ENCODE results near the gene STK32C. TPM values are rescaled to one million over a fixed set of nuclear protein-coding genes. Genes with fewer than 3 reads are reported as not detected.

Gene STK32C
- total RNA-seq, 3 donors from 2014 or later = 5.6 to 12.8 (median 11.7) TPM

DNA sequence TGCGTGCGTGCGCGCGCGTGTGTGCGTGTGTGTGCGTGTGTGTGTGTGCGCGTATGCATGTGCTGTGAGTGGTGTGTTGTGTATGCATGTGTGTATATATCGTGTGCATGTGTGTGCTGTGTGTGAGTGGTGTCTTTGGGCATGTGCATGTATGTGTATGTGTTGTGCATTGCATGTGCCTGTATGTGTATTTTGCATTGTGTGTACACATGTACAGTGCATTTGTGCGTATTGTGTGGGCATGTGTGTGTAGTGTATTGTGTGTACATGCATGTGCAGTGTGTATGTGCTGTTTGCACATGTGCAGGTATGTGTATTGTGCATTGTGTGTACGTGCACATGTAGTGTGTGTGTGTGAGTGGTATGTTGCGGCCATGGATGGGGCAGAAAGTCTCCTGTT lies 127.0 kb downstream of the STK32C start:
- no peak for TF ChIP-seq POLR2AphosphoS5 (IDR thresholded peaks at IDR 0.05)
- TF ChIP-seq, protein P1, sequence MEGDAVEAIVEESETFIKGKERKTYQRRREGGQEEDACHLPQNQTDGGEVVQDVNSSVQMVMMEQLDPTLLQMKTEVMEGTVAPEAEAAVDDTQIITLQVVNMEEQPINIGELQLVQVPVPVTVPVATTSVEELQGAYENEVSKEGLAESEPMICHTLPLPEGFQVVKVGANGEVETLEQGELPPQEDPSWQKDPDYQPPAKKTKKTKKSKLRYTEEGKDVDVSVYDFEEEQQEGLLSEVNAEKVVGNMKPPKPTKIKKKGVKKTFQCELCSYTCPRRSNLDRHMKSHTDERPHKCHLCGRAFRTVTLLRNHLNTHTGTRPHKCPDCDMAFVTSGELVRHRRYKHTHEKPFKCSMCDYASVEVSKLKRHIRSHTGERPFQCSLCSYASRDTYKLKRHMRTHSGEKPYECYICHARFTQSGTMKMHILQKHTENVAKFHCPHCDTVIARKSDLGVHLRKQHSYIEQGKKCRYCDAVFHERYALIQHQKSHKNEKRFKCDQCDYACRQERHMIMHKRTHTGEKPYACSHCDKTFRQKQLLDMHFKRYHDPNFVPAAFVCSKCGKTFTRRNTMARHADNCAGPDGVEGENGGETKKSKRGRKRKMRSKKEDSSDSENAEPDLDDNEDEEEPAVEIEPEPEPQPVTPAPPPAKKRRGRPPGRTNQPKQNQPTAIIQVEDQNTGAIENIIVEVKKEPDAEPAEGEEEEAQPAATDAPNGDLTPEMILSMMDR (IDR thresholded peaks at IDR 0.05) = no peak
- TF ChIP-seq POLR2A (IDR thresholded peaks at IDR 0.05) = no peak
- Histone ChIP-seq H3K36me3 (no peaks in the 10 kb centered on the region), H3K27ac (no peak overlapping the region), H3K9me3 (no peaks in the 10 kb centered on the region), H3K4me1 (peaks cover 0 to 2% of the 10 kb centered on the region in 2 donors), H3K27me3 (peaks cover 3 to 15% of the 10 kb centered on the region in 2 donors), H3K4me3 (no peak overlapping the region)
- no peak for DNase-seq (ENCODE audit: low spot score in 2 of 2)
- intact Hi-C loops (cut with DNase I; ENCODE audit: low total_unique reads) = no loop called here

DNA sequence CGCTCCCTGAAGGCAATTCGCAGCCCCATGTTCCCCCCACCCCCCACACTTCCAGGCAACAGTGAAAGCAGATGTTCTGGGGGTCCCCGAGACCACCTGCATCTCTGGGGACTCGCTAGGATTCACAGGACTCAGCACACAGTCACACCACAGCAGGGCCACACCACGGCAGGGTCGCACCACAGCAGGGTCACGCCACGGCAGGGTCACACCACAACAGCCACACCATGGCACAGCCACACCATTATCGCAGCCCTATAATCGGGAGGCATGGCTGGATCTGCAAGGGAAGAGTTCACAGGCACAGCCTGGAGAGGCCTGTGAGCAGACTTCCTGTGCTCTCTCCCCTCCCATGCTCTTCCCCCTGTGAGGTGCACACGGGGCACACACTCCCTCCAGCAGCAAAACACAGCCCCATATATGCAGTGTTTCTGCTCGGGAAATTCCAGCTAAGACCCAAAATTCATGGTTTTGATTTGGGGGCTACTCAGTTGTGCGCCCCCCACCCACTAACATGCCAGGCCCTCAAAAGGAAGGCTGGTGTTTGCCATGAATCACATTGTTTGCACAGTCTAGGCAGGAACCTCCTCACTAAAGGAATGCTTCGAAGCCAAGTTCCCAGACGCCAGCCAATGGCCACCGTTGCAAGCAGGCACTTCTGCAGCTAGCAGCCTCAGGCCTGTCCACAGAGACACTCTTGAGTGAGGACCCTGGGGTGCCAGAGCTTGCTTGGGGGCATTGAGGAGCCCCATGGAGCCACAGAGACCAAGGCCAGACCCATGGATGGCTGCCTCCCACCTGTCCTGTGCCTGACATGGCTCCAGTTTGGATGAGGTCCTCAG lies 128.0 kb downstream of the STK32C start:
- TF ChIP-seq, protein P1 (IDR thresholded peaks at IDR 0.05) = no peak
- Histone ChIP-seq H3K4me3 (no peak overlapping the region), H3K9me3 (no peaks in the 10 kb centered on the region), H3K36me3 (no peaks in the 10 kb centered on the region), H3K27me3 (peaks cover 0 to 5% of the 10 kb centered on the region in 2 donors), H3K4me1 (no peaks in the 10 kb centered on the region), H3K27ac (no peak overlapping the region)
- intact Hi-C loops (cut with DNase I; ENCODE audit: low total_unique reads) = no loop called here
- DNase-seq (ENCODE audit: low spot score in 2 of 2) = no peak

DNA sequence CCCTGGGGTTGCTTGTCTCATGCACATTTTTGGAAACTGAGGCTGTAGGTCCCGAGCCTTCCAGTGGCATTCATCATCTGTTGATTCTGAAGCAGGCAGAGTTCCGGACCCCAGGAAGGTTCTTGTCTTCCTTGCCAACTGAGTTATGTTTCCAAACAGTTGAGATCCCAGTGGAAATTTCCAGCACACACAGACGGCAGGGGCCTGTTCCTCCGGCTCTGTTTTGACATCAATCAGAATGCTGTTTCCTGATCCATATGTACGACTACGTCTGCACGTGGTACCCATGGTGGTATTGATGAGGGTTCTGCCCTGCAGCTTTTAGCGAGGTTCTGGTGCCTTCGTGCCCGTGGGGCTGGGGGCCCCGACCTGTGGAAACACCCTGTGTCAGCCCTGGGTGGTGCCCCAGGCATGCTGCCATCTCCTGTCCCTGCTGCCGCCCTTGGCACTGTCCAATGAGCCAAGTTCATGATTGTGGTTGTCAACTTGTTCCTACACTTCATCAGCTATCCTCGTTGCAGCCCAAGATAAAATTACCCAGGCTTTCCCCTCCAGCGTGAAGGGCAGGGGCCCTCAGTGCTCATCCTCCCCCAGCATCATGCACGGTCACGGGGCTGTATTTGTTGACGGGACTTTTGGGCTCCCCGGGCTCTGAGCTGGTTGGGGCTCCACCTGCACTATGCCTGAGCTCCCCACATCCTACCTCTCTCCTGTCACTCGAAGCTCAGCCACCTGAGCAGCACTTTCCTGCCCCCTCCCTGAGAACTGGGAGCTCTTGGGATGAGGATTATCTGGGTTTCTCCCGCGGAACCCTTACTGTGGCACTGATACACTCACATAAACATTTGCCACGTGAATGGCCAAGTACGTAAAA lies 128.8 kb downstream of the STK32C start:
- intact Hi-C loops (cut with DNase I; ENCODE audit: low total_unique reads) = no loop called here
- DNase-seq (ENCODE audit: low spot score in 2 of 2) = no peak

DNA sequence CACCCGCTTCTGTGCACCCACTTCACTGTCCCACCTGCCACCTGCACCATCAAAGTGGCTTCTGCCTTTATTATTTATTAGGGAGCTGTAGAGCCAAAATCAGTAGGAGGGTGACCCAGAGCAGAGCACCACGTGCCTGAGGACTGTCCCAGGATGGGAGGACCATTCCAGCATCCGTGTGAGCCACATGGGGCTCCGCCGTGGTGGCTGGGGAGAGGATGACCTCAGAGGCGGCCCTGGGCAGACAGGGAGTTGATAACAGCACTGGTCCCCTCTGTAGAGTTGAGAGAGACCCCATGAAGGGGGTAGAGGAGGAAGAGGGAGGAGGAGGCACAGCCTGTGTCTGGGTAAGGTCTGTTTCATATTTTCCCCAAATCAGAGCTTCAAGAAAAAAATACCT lies 129.7 kb downstream of the STK32C start:
- Histone ChIP-seq H3K36me3 (no peaks in the 10 kb centered on the region), H3K4me1 (no peaks in the 10 kb centered on the region), H3K27me3 (peaks cover 0 to 4% of the 10 kb centered on the region in 2 donors), H3K4me3 (no peak overlapping the region), H3K9me3 (no peaks in the 10 kb centered on the region), H3K27ac (no peak overlapping the region)
- TF ChIP-seq POLR2AphosphoS5 (IDR thresholded peaks at IDR 0.05) = no peak
- TF ChIP-seq, protein P1 (IDR thresholded peaks at IDR 0.05) = no peak
- TF ChIP-seq POLR2A (IDR thresholded peaks at IDR 0.05) = no peak
- intact Hi-C loops (cut with DNase I; ENCODE audit: low total_unique reads) = no loop called here
- no peak for DNase-seq (ENCODE audit: low spot score in 2 of 2)

More for the DNA sequence above, 128.8 kb downstream of the STK32C start:
- Histone ChIP-seq H3K27me3 (peaks cover 0 to 4% of the 10 kb centered on the region in 2 donors), H3K4me3 (no peak overlapping the region), H3K9me3 (no peaks in the 10 kb centered on the region), H3K27ac (no peak overlapping the region), H3K36me3 (no peaks in the 10 kb centered on the region), H3K4me1 (no peaks in the 10 kb centered on the region)
- TF ChIP-seq POLR2A (IDR thresholded peaks at IDR 0.05) (no peak), POLR2AphosphoS5 (IDR thresholded peaks at IDR 0.05) (no peak)
- TF ChIP-seq, protein P1 (IDR thresholded peaks at IDR 0.05) = no peak

Data from breast epithelium (tissue), 4 donors.